IPS-18c (cell line): ENCODE results near the gene LRP10.
"Not testable (repeated sequence)": the region's sequence is repeated elsewhere in the genome, so short reads cannot be mapped to it uniquely, and the experiment has no call there.

Experiments used
- H3K4me3 ChIP-seq: 2 replicates; pipeline ENCODE4 v1.7.0; 2013; ENCODE audit warnings: low read depth, mild to moderate bottlenecking, low read length, moderate library complexity; ENCODE audit not compliant: insufficient read depth
- H3K9me3 ChIP-seq: one replicate; pipeline ENCODE4 v1.6.1; 2013; ENCODE audit warnings: mild to moderate bottlenecking, low read length, moderate library complexity; ENCODE audit not compliant: control insufficient read depth, insufficient read depth

Gene LRP10

GRCh38 chr14:22841311-22841710 is 30.2 kb upstream of the LRP10 start:
- Histone ChIP-seq H3K9me3 (no peaks in the 10 kb centered on the region), H3K4me3 (no peak overlapping the region)

- Histone ChIP-seq H3K4me3 (no peak overlapping the region), H3K9me3 (no peaks in the 10 kb centered on the region)
These were observed 29.8 kb upstream of the LRP10 start for GRCh38 chr14:22841769-22842168.

- no peak overlapping the region for H3K4me3 ChIP-seq
These were observed 29.1 kb upstream of the LRP10 start for GRCh38 chr14:22842211-22843122.

GRCh38 chr14:22843123-22843925 is 28.2 kb upstream of the LRP10 start:
- H3K9me3 ChIP-seq: no peaks in the 10 kb centered on the region
- H3K4me3 ChIP-seq: no peak overlapping the region

More at GRCh38 chr14:22842211-22843122, 29.1 kb upstream of the LRP10 start:
- no peaks in the 10 kb centered on the region for H3K9me3 ChIP-seq

- Histone ChIP-seq H3K4me3 (no peak overlapping the region), H3K9me3 (no peaks in the 10 kb centered on the region)
These were observed 27.1 kb upstream of the LRP10 start for GRCh38 chr14:22844221-22845102.

- Histone ChIP-seq H3K9me3 (no peaks in the 10 kb centered on the region), H3K4me3 (no peak overlapping the region)
These were observed 26.5 kb upstream of the LRP10 start for GRCh38 chr14:22845103-22845394.

GRCh38 chr14:22845821-22846625 is 25.5 kb upstream of the LRP10 start:
- Histone ChIP-seq H3K9me3 (no peaks in the 10 kb centered on the region), H3K4me3 (no peak overlapping the region)

- Histone ChIP-seq H3K9me3 (no peaks in the 10 kb centered on the region), H3K4me3 (no peak overlapping the region)
These were observed 24.7 kb upstream of the LRP10 start for GRCh38 chr14:22846811-22847307.

- H3K4me3 ChIP-seq: no peak overlapping the region
These were observed 23.7 kb upstream of the LRP10 start for GRCh38 chr14:22847661-22848341.

GRCh38 chr14:22848351-22849164 is 23.0 kb upstream of the LRP10 start:
- no peaks in the 10 kb centered on the region for H3K9me3 ChIP-seq
- no peak overlapping the region for H3K4me3 ChIP-seq

More at GRCh38 chr14:22847661-22848341, 23.7 kb upstream of the LRP10 start:
- no peaks in the 10 kb centered on the region for H3K9me3 ChIP-seq

GRCh38 chr14:22849212-22849819 is 22.2 kb upstream of the LRP10 start:
- H3K9me3 ChIP-seq: no peaks in the 10 kb centered on the region
- no peak overlapping the region for H3K4me3 ChIP-seq

GRCh38 chr14:22850944-22851764 is 20.4 kb upstream of the LRP10 start:
- no peaks in the 10 kb centered on the region for H3K9me3 ChIP-seq
- no peak overlapping the region for H3K4me3 ChIP-seq

- not testable (repeated sequence) for H3K4me3 ChIP-seq, H3K9me3 ChIP-seq
These were observed 19.4 kb upstream of the LRP10 start for GRCh38 chr14:22852178-22852577.

GRCh38 chr14:22852599-22852939 is 19.0 kb upstream of the LRP10 start:
- no peaks in the 10 kb centered on the region for H3K9me3 ChIP-seq
- no peak overlapping the region for H3K4me3 ChIP-seq
